CMK (cell line): ENCODE results near the gene RAB44.
"Not testable (repeated sequence)": the region's sequence is repeated elsewhere in the genome, so short reads cannot be mapped to it uniquely, and the experiment has no call there.

Experiments used
- DNase-seq: peaks from one replicate; pipeline ENCODE4 v3.0.0-alpha.2; 2010; ENCODE audit warnings: low read depth

RAB44 gene

GRCh38 chr6:36685926-36686667 lies 11.5 kb upstream of the RAB44 start:
- DNase-seq: no peak

- DNase-seq: no peak
These were observed 10.7 kb upstream of the RAB44 start for GRCh38 chr6:36686668-36687513.

GRCh38 chr6:36688063-36688738 lies 9.4 kb upstream of the RAB44 start:
- no peak for DNase-seq

GRCh38 chr6:36688739-36689075 lies 8.9 kb upstream of the RAB44 start:
- no peak for DNase-seq

GRCh38 chr6:36691011-36691410 lies 6.6 kb upstream of the RAB44 start:
- no peak for DNase-seq

- no peak for DNase-seq
These were observed 6.0 kb upstream of the RAB44 start for GRCh38 chr6:36691612-36692011.

DNA sequence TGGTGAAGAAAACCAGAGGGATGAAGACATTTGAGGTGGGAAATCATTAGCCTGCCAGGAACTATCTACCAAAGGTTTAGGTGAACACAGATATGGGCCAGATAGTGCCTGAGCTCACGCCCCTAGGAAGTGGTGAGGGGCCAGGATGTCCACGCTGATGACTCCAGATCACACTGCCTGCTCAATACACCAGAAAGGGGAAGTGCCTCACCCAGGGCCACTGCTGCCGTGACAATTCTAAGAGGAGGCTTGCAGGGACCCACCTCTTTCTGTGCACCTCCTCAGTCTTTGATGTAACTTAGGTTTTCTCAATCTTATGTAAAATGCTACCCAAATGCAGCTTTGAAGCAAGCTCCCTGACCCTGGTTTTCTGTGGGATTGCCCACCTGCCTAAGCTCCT lies 5.4 kb upstream of the RAB44 start:
- DNase-seq: no peak

DNA sequence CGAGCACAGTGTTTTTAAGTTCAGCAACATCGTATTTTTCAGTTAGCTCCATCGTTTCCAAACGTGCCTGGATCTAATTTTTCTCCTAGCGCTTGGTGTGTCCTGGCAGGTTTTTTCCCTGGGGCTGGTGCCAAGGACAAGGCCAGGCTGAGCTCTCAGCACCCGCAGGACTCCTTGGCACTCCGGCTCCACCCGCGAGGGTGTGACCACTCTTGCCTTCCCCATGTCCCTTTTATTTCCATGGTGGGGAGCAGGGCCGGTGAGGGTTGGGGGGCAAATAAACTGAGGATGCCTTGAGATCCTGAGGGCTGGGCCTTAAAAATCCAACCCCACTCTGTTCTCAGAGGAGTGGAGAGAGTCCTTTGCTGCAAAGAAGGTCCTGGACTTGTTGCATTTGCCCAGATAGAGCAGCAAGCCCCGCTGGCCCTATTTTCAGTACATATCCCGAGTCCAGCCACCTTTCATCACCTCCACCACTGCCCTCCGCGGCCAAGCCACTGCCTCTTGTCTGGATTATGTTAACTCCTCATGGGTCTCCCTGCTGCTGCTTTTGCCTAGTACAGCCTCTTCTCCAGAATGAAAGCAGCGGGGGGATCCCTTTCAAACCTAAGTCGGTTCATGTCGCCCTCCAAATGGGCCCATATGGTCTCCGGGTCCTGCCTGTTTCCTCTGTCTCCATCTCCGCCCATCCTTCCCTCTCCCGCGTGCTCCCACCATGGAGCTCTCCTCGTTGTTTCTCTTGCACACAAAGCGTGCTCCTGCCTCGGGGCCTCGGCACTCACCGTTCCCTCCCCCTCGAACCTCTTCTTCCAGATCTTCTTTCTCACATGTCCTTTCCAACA lies 4.5 kb upstream of the RAB44 start:
- no peak for DNase-seq

DNA sequence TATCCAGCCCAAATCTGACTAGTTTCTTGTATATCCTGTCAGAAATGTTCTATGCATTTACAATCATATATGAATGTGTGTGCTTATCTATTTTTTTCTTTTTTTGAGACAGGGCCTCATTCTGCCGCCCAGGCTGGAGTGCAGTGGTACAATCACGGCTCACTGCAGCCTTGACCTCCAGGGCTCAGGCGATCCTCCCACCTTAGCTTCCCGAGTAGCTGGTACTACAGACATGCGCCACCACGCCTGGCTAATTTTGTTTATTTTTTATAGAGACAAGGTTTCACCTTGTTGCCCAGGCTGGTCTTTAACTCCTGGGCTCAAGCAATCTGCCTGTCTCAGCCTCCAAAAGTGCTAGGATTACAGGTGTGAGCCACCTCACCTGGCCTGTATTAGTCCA lies 3.0 kb upstream of the RAB44 start:
- DNase-seq: no peak

DNA sequence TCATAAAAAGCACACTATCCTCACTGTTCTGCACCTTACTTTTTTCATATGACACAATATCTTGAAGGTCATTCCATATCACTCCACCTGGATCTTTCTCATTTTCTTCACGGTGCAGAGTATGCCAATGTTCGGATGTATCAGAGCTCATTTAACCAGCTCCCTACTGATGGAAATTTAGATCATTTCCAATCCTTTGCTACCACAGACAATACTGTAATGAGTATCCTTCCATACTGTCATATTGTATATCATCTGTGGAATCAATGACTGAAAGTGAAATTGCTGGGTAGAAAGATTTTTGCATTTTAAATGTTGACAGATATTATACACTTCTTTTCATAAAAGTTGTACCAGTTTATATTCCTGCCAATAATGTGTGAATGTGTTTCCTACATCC lies 2.2 kb upstream of the RAB44 start:
- no peak for DNase-seq

DNA sequence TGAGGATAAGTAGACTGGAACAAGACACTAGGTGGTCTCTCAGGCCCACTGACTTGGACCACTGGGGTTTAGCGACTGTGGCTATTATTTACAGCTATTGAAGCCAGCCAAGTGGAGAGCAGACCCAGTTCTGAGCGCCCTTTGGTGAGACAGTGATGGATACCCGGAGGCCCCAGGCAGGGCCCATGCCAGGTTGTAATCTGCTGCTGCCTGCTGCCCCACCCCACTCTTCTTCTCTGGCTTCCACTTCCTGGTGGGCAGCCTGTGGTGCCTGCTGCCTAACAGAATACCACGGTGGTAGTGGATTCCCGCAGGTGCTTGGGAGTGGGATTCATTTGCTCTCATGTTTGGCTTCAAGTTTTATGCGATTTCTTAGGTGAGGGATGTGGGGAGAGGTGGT lies 570 bp downstream of the RAB44 start:
- no peak for DNase-seq

GRCh38 chr6:36698871-36699271 lies 1.2 kb downstream of the RAB44 start:
- DNase-seq: no peak

DNA sequence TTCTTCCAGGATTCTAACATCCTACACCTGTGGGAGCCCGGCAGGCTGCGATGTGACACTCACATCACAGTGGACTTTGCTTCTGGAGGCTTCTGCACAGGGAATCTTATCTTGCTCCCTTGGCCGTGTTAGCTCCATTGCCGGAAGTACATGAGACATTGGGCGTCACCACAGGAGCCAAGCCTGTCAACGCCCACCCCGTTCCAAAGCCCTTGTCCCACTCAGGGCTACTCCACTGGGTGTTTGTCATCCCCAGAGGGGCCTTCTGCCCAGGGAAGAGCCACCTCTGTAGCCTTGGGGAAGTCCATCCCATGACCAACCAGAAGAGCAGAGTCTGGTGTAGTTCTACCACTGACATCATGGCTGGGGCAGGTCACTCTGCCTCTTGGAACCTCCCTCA lies 1.7 kb downstream of the RAB44 start:
- no peak for DNase-seq

- DNase-seq: no peak
These were observed 2.6 kb downstream of the RAB44 start for GRCh38 chr6:36700071-36700812.

GRCh38 chr6:36700831-36701230 lies 3.2 kb downstream of the RAB44 start:
- peak; percentile 42 for DNase-seq

GRCh38 chr6:36701401-36701991 lies 3.9 kb downstream of the RAB44 start:
- DNase-seq: no peak

GRCh38 chr6:36702656-36703055 lies 5.0 kb downstream of the RAB44 start:
- no peak for DNase-seq

DNA sequence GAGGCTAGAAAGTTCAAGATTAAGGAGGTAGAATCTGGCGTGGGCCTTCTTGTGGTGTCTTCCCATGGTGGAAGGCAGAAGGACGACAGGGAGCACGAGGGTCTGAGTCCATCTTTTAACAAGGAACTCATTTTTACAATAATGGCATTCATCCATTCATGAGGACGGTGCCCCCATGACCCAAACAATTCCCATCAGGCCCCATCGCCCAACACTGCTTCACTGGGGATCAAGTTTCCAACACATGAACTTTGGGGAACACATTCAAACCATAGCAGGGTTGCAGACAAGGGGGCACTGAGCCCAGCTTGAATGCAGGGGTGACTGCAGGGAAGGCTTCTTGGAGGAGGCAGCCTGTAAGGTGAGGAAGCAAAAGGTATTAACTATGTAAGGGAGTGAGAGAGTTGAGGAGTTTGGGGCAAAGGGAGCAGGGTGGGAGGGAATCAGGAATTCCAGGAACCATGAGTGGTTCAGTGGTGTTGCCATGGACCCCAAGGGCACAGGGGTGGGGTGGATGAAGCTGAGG lies 5.5 kb downstream of the RAB44 start:
- no peak for DNase-seq

- DNase-seq: no peak
These were observed 6.4 kb downstream of the RAB44 start for GRCh38 chr6:36703982-36704381.

GRCh38 chr6:36704961-36705577 lies 7.4 kb downstream of the RAB44 start:
- DNase-seq: not testable (repeated sequence)
